ENCODE results near the gene PPM1L.

The PPM1L gene

GRCh38 chr3:160812304-160812703, 56.3 kb downstream of the PPM1L start:
- H3K4me1 ChIP-seq (ENCODE audit: control insufficient read depth, insufficient read depth, low read depth, low read length) = no peaks in the 10 kb centered on the region
- 80% methylated on average over 3 of the region's 3 CpGs for WGBS

DNA sequence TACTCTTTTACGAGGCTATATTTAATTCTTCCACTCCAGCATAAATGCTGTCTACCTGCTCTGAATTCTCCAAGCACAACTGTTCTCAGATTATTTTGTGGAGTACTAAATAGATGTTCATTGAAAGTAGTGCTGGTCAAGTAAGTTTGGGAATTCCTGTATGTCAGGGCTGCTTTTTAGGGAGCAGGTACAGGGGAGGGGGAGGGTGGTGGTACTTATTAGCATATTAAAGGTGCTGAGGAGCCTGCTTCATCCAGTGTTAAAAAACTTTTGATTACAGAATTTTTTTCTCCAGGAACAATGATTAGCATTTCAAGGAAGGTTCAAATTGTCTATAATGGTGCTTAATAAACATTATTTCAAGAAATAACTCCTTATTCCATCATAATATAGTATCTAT, 59.2 kb downstream of the PPM1L start:
- no peak overlapping the region for H2BK5ac ChIP-seq (ENCODE audit: low read depth, low read length, poor library complexity, severe bottlenecking)
- H3K27me3 ChIP-seq (ENCODE audit: control insufficient read depth in 1 of 2, insufficient read depth in 1 of 2, low read length in 2 of 2) = no peaks in the 10 kb centered on the region
- 100% methylated on average over 1 of the region's 1 CpG for WGBS
- H3K36me3 ChIP-seq (ENCODE audit: control insufficient read depth in 1 of 2, insufficient read depth in 2 of 2, low read depth in 1 of 2, low read length in 2 of 2) = no peaks in the 10 kb centered on the region
- no peak overlapping the region for H2BK15ac ChIP-seq (ENCODE audit: low read depth, poor library complexity, severe bottlenecking)
- H3K14ac ChIP-seq (ENCODE audit: low read length in 2 of 2) = no peak overlapping the region
- H3K4me2 ChIP-seq (ENCODE audit: low read length, poor library complexity, severe bottlenecking) = no peak overlapping the region
- no peaks in the 10 kb centered on the region for H3K4me1 ChIP-seq (ENCODE audit: control insufficient read depth, insufficient read depth, low read depth, low read length)
- no peaks in the 10 kb centered on the region for H3K9me3 ChIP-seq (ENCODE audit: control insufficient read depth, low read length)
- no peaks in the 10 kb centered on the region for H3K79me1 ChIP-seq (replicated peaks; ENCODE audit: low read length, poor library complexity, severe bottlenecking)
- no peak overlapping the region for H3K18ac ChIP-seq (ENCODE audit: low read depth in 1 of 2, low read length in 2 of 2)
- H3K9ac ChIP-seq (ENCODE audit: low read length) = no peak overlapping the region
- H3K4me3 ChIP-seq (ENCODE audit: insufficient read depth in 1 of 2, low read depth in 1 of 2, low read length in 2 of 2) = no peak overlapping the region
- H3K23ac ChIP-seq (ENCODE audit: low read length in 2 of 2) = no peak overlapping the region
- no peak overlapping the region for H4K8ac ChIP-seq (ENCODE audit: low read length)
- no peak overlapping the region for H2AK5ac ChIP-seq (ENCODE audit: low read length, severe bottlenecking)
- no peak for DNase-seq
- H2BK120ac ChIP-seq (ENCODE audit: low read depth, low read length) = no peak overlapping the region
- no peak overlapping the region for H3K4ac ChIP-seq (ENCODE audit: low read depth in 1 of 2, low read length in 2 of 2)
- no peak overlapping the region for H4K91ac ChIP-seq (ENCODE audit: low read length)
- no peak overlapping the region for H2BK12ac ChIP-seq (ENCODE audit: low read length in 2 of 2)
- H3K27ac ChIP-seq (ENCODE audit: low read length, poor library complexity, severe bottlenecking) = no peak overlapping the region
- H2AFZ ChIP-seq (ENCODE audit: low read depth, low read length) = no peak overlapping the region

More at GRCh38 chr3:160812304-160812703, 56.3 kb downstream of the PPM1L start:
- Histone ChIP-seq H2BK12ac (ENCODE audit: low read length in 2 of 2) (no peak overlapping the region), H2AK5ac (ENCODE audit: low read length, severe bottlenecking) (no peak overlapping the region), H4K91ac (ENCODE audit: low read length) (no peak overlapping the region), H3K23ac (ENCODE audit: low read length in 2 of 2) (no peak overlapping the region), H3K9ac (ENCODE audit: low read length) (no peak overlapping the region), H3K14ac (ENCODE audit: low read length in 2 of 2) (no peak overlapping the region), H3K27ac (ENCODE audit: low read length, poor library complexity, severe bottlenecking) (no peak overlapping the region), H2BK5ac (ENCODE audit: low read depth, low read length, poor library complexity, severe bottlenecking) (no peak overlapping the region), H3K18ac (ENCODE audit: low read depth in 1 of 2, low read length in 2 of 2) (no peak overlapping the region), H3K4ac (ENCODE audit: low read depth in 1 of 2, low read length in 2 of 2) (no peak overlapping the region), H3K27me3 (ENCODE audit: control insufficient read depth in 1 of 2, insufficient read depth in 1 of 2, low read length in 2 of 2) (no peaks in the 10 kb centered on the region), H3K4me2 (ENCODE audit: low read length, poor library complexity, severe bottlenecking) (no peak overlapping the region), H2BK120ac (ENCODE audit: low read depth, low read length) (no peak overlapping the region), H2BK15ac (ENCODE audit: low read depth, poor library complexity, severe bottlenecking) (no peak overlapping the region), H3K4me3 (ENCODE audit: insufficient read depth in 1 of 2, low read depth in 1 of 2, low read length in 2 of 2) (no peak overlapping the region), H3K9me3 (ENCODE audit: control insufficient read depth, low read length) (no peaks in the 10 kb centered on the region), H3K79me1 (replicated peaks; ENCODE audit: low read length, poor library complexity, severe bottlenecking) (no peaks in the 10 kb centered on the region), H2AFZ (ENCODE audit: low read depth, low read length) (no peak overlapping the region), H4K8ac (ENCODE audit: low read length) (no peak overlapping the region), H3K36me3 (ENCODE audit: control insufficient read depth in 1 of 2, insufficient read depth in 2 of 2, low read depth in 1 of 2, low read length in 2 of 2) (no peaks in the 10 kb centered on the region)
- no peak for DNase-seq

DNA sequence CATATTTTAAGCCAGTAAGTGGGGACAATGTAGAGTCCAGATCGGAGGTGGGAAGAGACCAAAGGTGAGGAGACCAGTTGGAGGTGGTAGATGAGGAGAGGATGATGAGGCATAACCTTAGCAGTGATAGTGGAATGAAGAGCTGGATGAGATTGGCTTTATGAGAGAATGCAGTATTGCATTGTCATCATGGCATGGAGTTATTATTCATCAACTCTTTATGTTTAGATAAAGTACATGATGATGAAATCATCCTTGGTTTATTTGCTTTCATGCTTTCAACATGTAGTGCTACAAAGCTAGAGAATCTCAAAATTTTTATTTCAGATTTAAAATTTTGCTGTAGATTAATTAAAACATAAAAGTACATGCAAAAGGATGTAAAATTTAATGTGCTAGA, 64.0 kb downstream of the PPM1L start:
- Histone ChIP-seq H2BK12ac (ENCODE audit: low read length in 2 of 2) (no peak overlapping the region), H4K91ac (ENCODE audit: low read length) (no peak overlapping the region), H2BK120ac (ENCODE audit: low read depth, low read length) (no peak overlapping the region), H3K79me1 (replicated peaks; ENCODE audit: low read length, poor library complexity, severe bottlenecking) (no peaks in the 10 kb centered on the region), H4K8ac (ENCODE audit: low read length) (no peak overlapping the region), H3K27me3 (ENCODE audit: control insufficient read depth in 1 of 2, insufficient read depth in 1 of 2, low read length in 2 of 2) (no peaks in the 10 kb centered on the region), H2AFZ (ENCODE audit: low read depth, low read length) (no peak overlapping the region), H2AK5ac (ENCODE audit: low read length, severe bottlenecking) (no peak overlapping the region), H3K18ac (ENCODE audit: low read depth in 1 of 2, low read length in 2 of 2) (no peak overlapping the region), H3K9ac (ENCODE audit: low read length) (no peak overlapping the region), H3K14ac (ENCODE audit: low read length in 2 of 2) (no peak overlapping the region), H2BK15ac (ENCODE audit: low read depth, poor library complexity, severe bottlenecking) (no peak overlapping the region), H3K27ac (ENCODE audit: low read length, poor library complexity, severe bottlenecking) (no peak overlapping the region), H3K4me2 (ENCODE audit: low read length, poor library complexity, severe bottlenecking) (no peak overlapping the region), H3K23ac (ENCODE audit: low read length in 2 of 2) (no peak overlapping the region), H3K9me3 (ENCODE audit: control insufficient read depth, low read length) (no peaks in the 10 kb centered on the region), H2BK5ac (ENCODE audit: low read depth, low read length, poor library complexity, severe bottlenecking) (no peak overlapping the region), H3K4ac (ENCODE audit: low read depth in 1 of 2, low read length in 2 of 2) (no peak overlapping the region), H3K4me3 (ENCODE audit: insufficient read depth in 1 of 2, low read depth in 1 of 2, low read length in 2 of 2) (no peak overlapping the region), H3K36me3 (ENCODE audit: control insufficient read depth in 1 of 2, insufficient read depth in 2 of 2, low read depth in 1 of 2, low read length in 2 of 2) (no peaks in the 10 kb centered on the region), H3K4me1 (ENCODE audit: control insufficient read depth, insufficient read depth, low read depth, low read length) (no peaks in the 10 kb centered on the region)
- DNase-seq = no peak
- 85% methylated on average over 1 of the region's 1 CpG for WGBS

DNA sequence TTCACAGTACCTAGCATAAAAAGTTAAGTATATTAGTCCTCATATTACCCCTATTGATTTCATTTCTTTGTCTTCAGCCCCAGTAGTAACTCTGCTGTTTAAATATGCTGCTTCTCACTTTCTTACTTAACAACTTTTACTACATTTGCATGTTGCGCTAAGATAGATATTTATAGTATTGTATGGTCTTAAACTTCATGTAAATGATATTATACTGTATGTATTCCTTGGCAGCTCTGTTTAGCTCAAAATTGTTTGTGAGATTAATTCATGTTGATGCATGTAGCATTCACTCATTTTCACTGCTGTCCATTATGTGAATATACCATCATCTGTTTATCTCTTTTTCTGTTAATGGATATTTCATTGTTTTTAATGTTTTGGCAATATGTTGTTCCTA, 64.4 kb downstream of the PPM1L start:
- no peak overlapping the region for H3K23ac ChIP-seq (ENCODE audit: low read length in 2 of 2)
- no peak overlapping the region for H2AFZ ChIP-seq (ENCODE audit: low read depth, low read length)
- no peak for DNase-seq
- no peaks in the 10 kb centered on the region for H3K4me1 ChIP-seq (ENCODE audit: control insufficient read depth, insufficient read depth, low read depth, low read length)
- H2AK5ac ChIP-seq (ENCODE audit: low read length, severe bottlenecking) = no peak overlapping the region
- H2BK15ac ChIP-seq (ENCODE audit: low read depth, poor library complexity, severe bottlenecking) = no peak overlapping the region
- no peak overlapping the region for H3K4ac ChIP-seq (ENCODE audit: low read depth in 1 of 2, low read length in 2 of 2)
- H2BK120ac ChIP-seq (ENCODE audit: low read depth, low read length) = no peak overlapping the region
- H3K36me3 ChIP-seq (ENCODE audit: control insufficient read depth in 1 of 2, insufficient read depth in 2 of 2, low read depth in 1 of 2, low read length in 2 of 2) = no peaks in the 10 kb centered on the region
- no peak overlapping the region for H3K18ac ChIP-seq (ENCODE audit: low read depth in 1 of 2, low read length in 2 of 2)
- H4K8ac ChIP-seq (ENCODE audit: low read length) = no peak overlapping the region
- H2BK5ac ChIP-seq (ENCODE audit: low read depth, low read length, poor library complexity, severe bottlenecking) = no peak overlapping the region
- no peaks in the 10 kb centered on the region for H3K27me3 ChIP-seq (ENCODE audit: control insufficient read depth in 1 of 2, insufficient read depth in 1 of 2, low read length in 2 of 2)
- no peak overlapping the region for H3K4me3 ChIP-seq (ENCODE audit: insufficient read depth in 1 of 2, low read depth in 1 of 2, low read length in 2 of 2)
- H3K27ac ChIP-seq (ENCODE audit: low read length, poor library complexity, severe bottlenecking) = no peak overlapping the region
- H3K9ac ChIP-seq (ENCODE audit: low read length) = no peak overlapping the region
- no peak overlapping the region for H4K91ac ChIP-seq (ENCODE audit: low read length)
- no peaks in the 10 kb centered on the region for H3K79me1 ChIP-seq (replicated peaks; ENCODE audit: low read length, poor library complexity, severe bottlenecking)
- no peak overlapping the region for H3K4me2 ChIP-seq (ENCODE audit: low read length, poor library complexity, severe bottlenecking)
- WGBS = no CpG with 5 or more reads among the region's 1 CpG
- H3K9me3 ChIP-seq (ENCODE audit: control insufficient read depth, low read length) = no peaks in the 10 kb centered on the region
- no peak overlapping the region for H3K14ac ChIP-seq (ENCODE audit: low read length in 2 of 2)
- no peak overlapping the region for H2BK12ac ChIP-seq (ENCODE audit: low read length in 2 of 2)

Data from mesenchymal stem cell (in vitro differentiated cells and primary cell).